GM10266 (cell line): ENCODE data around the gene CHST11.
"Not testable (repeated sequence)": the region's sequence is repeated elsewhere in the genome, so short reads cannot be mapped to it uniquely, and the experiment has no call there.

Experiments
- DNase-seq: peaks from one replicate; pipeline ENCODE4 v3.0.0; 2012; ENCODE audit errors: extremely low spot score
- CTCF ChIP-seq: IDR thresholded peaks from 2 replicates; pipeline ENCODE4 v1.5.1; 2012; ENCODE audit warnings: mild to moderate bottlenecking, low read depth; ENCODE audit not compliant: control insufficient read depth, insufficient read depth; ENCODE audit errors: missing control alignments

CHST11 gene

GRCh38 chr12:104802208-104802607, 345.5 kb downstream of the CHST11 start:
- no peak for TF ChIP-seq CTCF
- no peak for DNase-seq

- no peak for TF ChIP-seq CTCF
- DNase-seq, result no peak
These were observed 348.4 kb downstream of the CHST11 start for GRCh38 chr12:104805186-104805585.

GRCh38 chr12:104806194-104806593, 349.4 kb downstream of the CHST11 start:
- not testable (repeated sequence) for DNase-seq

GRCh38 chr12:104809251-104809650, 352.5 kb downstream of the CHST11 start:
- no peak for TF ChIP-seq CTCF
- no peak for DNase-seq

- no peak for DNase-seq
- TF ChIP-seq CTCF, result no peak
These were observed 353.1 kb downstream of the CHST11 start for GRCh38 chr12:104809706-104810385.
